NCI-H1930 (cell line): Measurements from ENCODE around the gene HNRNPCL1.
"Not testable (repeated sequence)": the region's sequence is repeated elsewhere in the genome, so short reads cannot be mapped to it uniquely, and the experiment has no call there.

Experiments
- DNase-seq, 2 experiments: peaks; one replicate each; lab custom pipeline; 2025; lab: John Stamatoyannopoulos, UW

The HNRNPCL1 gene

GRCh38 chr1:12848620-12849019 lies at the start of gene HNRNPCL1:
Gene HNRNPCL1 (minus strand): TSS chr1:12848720. CDS start chr1:12848289, 431 bp downstream.
- not testable (repeated sequence) for DNase-seq

- not testable (repeated sequence) for DNase-seq
Measured at GRCh38 chr1:12898170-12898569, 49.6 kb upstream of the HNRNPCL1 start, which contains the start of gene PRAMEF10. Gene PRAMEF10 (minus strand): TSS chr1:12898270. CDS start chr1:12895847, 2,423 bp downstream.

GRCh38 chr1:12886101-12886500 lies 37.6 kb upstream of the HNRNPCL1 start, which contains the start of gene PRAMEF4:
Gene PRAMEF4 (minus strand): TSS chr1:12886201. CDS start chr1:12883394, 2,807 bp downstream.
- not testable (repeated sequence) for DNase-seq

GRCh38 chr1:12878453-12878852 lies 29.9 kb upstream of the HNRNPCL1 start:
- DNase-seq: not testable (repeated sequence)

GRCh38 chr1:12863131-12863880 lies 14.8 kb upstream of the HNRNPCL1 start:
- DNase-seq: not testable (repeated sequence)

DNA sequence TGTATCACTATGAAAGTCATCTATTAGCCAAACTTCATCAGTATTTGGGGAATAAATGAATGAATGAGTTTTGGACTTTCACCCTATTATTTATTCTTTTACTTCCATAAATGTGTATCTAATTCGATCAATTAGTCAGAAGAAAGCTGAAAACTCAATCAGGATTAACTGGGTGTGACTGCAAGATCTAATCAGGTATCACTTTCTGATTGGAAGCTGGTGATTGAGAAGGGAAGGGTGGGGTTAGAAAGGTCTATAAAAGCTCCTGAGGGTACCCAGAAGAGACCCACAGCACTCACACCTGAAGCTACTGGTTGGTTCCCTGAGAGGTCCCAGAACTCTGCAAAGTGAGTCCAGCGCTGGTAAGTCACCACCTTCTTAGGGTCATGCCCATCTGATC lies 8.3 kb upstream of the HNRNPCL1 start, which contains the start of gene PRAMEF2:
PRAMEF2 (plus strand) TSS at position 301 of the 400 bp plus-strand sequence. CDS start 1,924 bp downstream, outside the sequence.
- DNase-seq: not testable (repeated sequence)

DNA sequence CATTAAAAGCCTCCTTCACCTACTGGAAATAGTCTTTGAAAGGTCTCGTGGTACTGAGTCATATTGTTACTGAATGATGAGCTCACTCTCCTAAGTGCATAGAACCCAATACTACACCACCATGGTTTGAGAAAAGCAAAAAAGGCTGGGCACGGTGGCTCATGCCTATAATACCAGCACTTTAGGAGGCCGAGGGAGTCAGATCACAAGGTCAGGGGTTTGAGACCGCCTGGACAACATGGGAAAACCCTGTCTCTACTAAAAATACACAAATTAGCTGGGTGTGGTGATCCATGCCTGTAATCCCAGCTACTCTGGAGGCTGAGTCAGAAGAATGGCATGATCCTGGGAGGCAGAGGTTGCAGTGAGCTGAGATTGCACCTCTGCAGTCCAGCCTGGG lies 3.3 kb upstream of the HNRNPCL1 start:
- DNase-seq: no peak

DNA sequence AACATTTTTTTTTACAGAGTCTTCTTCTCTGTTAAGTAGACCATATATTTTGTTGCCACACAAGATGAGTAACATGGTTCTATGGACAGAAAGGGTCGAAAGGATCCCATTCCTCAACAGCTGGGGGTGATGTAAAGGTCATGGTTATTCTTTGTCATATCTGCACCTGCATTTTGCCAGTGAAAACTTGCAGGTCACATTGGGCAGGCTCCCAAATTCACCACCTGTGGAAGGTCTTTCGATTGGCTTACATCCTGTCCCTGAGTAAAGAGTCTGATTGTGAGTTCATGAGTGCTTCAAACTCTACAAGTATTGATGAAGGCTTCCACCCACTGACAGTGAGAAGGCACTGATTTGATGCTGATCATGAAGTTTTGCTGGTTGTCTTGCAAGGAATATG lies 15.3 kb downstream of the HNRNPCL1 start:
- not testable (repeated sequence) for DNase-seq

GRCh38 chr1:12831310-12831709 lies 17.2 kb downstream of the HNRNPCL1 start, which contains the start of gene PRAMEF11:
Gene PRAMEF11 (minus strand): TSS chr1:12831410. CDS start chr1:12828789, 2,621 bp downstream.
- DNase-seq: not testable (repeated sequence)

DNA sequence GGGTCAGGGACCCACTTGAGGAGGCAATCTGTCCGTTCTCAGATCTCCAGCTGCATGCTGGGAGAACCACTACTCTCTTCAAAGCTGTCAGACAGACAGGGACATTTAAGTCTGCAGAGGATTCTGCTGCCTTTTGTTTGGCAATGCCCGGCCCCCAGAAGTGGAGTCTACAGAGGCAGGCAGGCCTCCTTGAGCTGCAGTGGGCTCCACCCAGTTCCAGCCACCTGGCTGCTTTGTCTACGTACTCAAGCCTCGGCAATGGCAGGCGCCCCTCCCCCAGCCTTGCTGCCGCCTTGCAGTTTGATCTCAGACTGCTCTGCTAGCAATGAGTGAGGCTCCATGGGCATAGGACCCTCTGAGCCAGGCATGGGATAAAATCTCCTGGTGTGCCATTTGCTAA lies 29.5 kb downstream of the HNRNPCL1 start:
- not testable (repeated sequence) for DNase-seq

DNA sequence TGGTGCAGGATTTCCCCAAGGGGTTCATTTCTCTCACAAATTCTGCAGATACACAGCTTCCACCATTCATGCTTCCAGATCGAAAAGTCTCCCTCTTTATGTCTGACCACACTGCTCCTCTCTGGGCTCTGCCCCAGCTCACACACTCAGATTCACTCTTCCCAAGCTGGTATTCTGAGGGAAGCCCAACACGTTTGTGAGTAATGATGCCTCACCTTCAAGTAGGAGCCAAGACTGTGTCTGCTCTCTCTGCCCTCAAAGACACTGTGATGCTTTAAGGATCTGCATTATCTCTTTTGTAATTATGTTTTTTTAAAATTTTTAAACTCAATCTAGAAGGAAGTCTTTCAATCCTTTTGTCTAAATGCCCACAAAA lies 37.1 kb downstream of the HNRNPCL1 start:
- no peak for DNase-seq

- no peak for DNase-seq
Measured at GRCh38 chr1:12810691-12811408, 37.7 kb downstream of the HNRNPCL1 start.

DNA sequence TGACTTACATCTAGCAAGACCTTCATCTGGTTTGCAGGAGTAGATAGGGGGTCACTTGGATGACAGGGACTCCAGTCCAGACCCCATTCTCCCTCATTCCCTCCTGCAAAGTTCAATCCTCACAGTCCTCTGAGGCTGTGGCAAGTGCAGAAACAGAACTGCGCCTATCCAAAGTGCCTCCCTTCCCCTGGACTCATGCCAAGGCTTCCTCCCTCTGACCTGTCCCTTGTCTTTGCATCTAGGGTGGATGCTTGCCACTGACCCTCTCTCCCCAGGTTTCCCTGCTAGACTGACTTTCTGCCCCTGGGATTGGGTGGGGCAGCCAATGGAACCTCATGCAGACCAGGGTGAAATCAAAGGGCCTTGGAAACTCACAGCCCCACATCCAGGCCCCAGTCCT lies 38.6 kb downstream of the HNRNPCL1 start:
- no peak for DNase-seq

DNA sequence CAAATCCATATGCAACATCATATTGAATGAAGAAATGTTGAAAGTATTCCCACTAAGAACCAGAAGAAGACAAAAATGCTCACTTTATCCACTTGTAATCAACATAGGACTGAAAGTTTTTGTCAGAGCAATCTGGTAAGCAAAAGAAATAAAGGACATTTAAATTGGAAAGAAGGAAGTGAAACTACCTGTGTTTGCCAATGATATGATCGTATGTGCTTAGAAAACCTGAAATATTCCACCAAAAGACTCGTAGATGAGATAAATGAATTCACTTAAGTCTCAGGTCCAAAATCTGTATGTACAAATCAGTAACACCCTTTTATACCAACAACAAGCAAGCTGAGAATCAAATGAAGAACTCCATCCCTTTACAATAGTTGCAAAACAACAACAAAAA lies 48.8 kb downstream of the HNRNPCL1 start:
- DNase-seq: no peak

DNA sequence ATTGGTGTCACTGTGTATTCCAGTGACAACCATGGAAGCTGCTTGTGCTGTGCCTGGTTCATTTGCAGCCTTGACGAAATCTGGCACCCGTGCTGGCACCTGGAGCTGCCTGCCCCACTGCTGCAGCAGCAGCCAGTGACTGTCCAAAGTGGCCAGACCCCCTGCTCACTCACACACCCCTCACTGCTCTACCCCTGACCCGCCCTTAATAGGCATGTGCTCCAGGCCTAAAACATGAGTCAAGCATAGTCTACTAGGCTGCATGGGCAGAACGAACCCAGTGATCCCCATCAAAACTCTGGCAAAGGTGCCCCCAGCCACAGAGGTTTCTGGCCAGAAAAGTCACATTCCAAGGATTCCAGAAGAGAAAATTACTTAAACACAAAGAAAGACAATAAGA lies 49.6 kb downstream of the HNRNPCL1 start:
- DNase-seq: no peak
